Esophagus muscularis mucosa (tissue), 4 donors: ENCODE measurements around the gene CR2.

Source experiments
- EP300 ChIP-seq: sonication (generic); formaldehyde crosslinking; IDR thresholded peaks from one replicate; pipeline ENCODE4 v1.6.1; 2017; ENCODE audit warnings: antibody characterized with exemption
- POLR2A ChIP-seq: fragments of 450-650 bp; IDR thresholded peaks from one replicate; pipeline ENCODE4 v1.6.1; 2017; ENCODE audit warnings: antibody characterized with exemption, moderate library complexity, mild to moderate bottlenecking, low read depth
- TF ChIP-seq, protein P1 (sequence below), 3 experiments: fragments of 200-600 bp in 2 of 3; fragments of 450-650 bp in 1 of 3; sonication (generic) in 2 of 3; IDR thresholded peaks; one replicate each; pipeline ENCODE4 v1.5.1; 2017 to 2019; ENCODE audit warnings: antibody characterized with exemption in 3 of 3, mild to moderate bottlenecking in 2 of 3, moderate library complexity in 1 of 3

DNA sequence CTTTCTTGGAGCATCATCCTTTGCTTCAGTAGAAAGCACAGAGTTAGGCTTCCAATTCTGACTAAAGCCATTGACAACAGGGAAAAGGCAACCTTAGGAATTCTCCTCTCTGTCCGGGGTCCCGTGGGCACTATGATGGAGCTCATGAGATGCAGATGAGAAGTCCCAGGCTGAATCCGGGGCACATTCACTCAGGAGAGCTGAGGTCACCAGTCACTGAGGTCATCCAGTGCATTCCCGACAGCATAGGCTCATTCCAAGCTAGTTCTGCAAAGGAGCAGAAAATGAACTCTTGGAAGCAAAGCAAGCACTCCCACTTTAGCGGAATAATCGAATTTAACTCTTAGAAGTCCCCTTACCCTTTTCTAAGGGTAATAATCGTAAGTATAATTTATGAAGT lies 48.6 kb downstream of the CR2 start:
- TF ChIP-seq, protein P1, sequence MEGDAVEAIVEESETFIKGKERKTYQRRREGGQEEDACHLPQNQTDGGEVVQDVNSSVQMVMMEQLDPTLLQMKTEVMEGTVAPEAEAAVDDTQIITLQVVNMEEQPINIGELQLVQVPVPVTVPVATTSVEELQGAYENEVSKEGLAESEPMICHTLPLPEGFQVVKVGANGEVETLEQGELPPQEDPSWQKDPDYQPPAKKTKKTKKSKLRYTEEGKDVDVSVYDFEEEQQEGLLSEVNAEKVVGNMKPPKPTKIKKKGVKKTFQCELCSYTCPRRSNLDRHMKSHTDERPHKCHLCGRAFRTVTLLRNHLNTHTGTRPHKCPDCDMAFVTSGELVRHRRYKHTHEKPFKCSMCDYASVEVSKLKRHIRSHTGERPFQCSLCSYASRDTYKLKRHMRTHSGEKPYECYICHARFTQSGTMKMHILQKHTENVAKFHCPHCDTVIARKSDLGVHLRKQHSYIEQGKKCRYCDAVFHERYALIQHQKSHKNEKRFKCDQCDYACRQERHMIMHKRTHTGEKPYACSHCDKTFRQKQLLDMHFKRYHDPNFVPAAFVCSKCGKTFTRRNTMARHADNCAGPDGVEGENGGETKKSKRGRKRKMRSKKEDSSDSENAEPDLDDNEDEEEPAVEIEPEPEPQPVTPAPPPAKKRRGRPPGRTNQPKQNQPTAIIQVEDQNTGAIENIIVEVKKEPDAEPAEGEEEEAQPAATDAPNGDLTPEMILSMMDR (IDR thresholded peaks at IDR 0.05): no peak
- TF ChIP-seq POLR2A (no peak), EP300 (no peak)
